H1 (cell line): ENCODE results near the gene GPR143. TPM values are rescaled to one million over a fixed set of nuclear protein-coding genes. Genes with fewer than 3 reads are reported as not detected.
A peak's percentile ranks its signal among the peaks of the same experiment; 100 is the strongest.

Experiments
- CTCF ChIA-PET: fragments of 300-600 bp; sonication (Branson Sonifier 250); formaldehyde crosslinking; loops from one replicate; lab custom pipeline; 2021; ENCODE audit not compliant: partially characterized antibody; lab: Charles Lee
- POLR2A ChIA-PET: fragments of 300-600 bp; sonication (Branson Sonifier 250); formaldehyde crosslinking; loops from one replicate; lab custom pipeline; 2021; ENCODE audit warnings: inconsistent platforms; ENCODE audit not compliant: partially characterized antibody; lab: Charles Lee
- DNase-seq, 2 experiments: peaks; one replicate each; pipeline versions ENCODE4 v3.0.0 to v3.0.0-alpha.2; 2010 to 2022; ENCODE audit warnings: low spot score in 2 of 2, low read depth in 1 of 2, mixed read lengths in 1 of 2
- FAIRE-seq: peaks from 2 replicates; lab custom pipeline; 2011; peaks lifted over from hg19 to GRCh38; lab: Jason Lieb, UNC
- H2AFZ ChIP-seq: 2 replicates; pipeline ENCODE4 v1.8.1; 2012; ENCODE audit warnings: low read length, inconsistent platforms
- H2AK5ac ChIP-seq: 2 replicates; pipeline ENCODE4 v1.6.1; 2013; ENCODE audit warnings: low read depth, low read length
- H2BK120ac ChIP-seq: replicated peaks from 2 replicates; pipeline ENCODE3; 2013; ENCODE audit warnings: low read depth, low read length, inconsistent platforms
- H2BK12ac ChIP-seq: 2 replicates; pipeline ENCODE4 v1.6.1; 2013; ENCODE audit warnings: low read depth, low read length
- H2BK15ac ChIP-seq: 2 replicates; pipeline ENCODE4 v1.6.1; 2013; ENCODE audit warnings: low read length
- H2BK20ac ChIP-seq: 2 replicates; pipeline ENCODE4 v1.6.1; 2013; ENCODE audit warnings: low read length
- H2BK5ac ChIP-seq: 2 replicates; pipeline ENCODE4 v1.6.1; 2013; ENCODE audit warnings: low read depth, low read length
- H3K14ac ChIP-seq: 2 replicates; pipeline ENCODE4 v1.6.1; 2013; ENCODE audit warnings: inconsistent platforms; ENCODE audit not compliant: insufficient read length
- H3K18ac ChIP-seq: 2 replicates; pipeline ENCODE4 v1.6.1; 2013; ENCODE audit warnings: low read length; ENCODE audit errors: extremely low read depth
- H3K23ac ChIP-seq: 2 replicates; pipeline ENCODE4 v1.6.1; 2013; ENCODE audit warnings: inconsistent platforms; ENCODE audit not compliant: insufficient read length
- H3K23me2 ChIP-seq: 2 replicates; pipeline ENCODE4 v1.6.1; 2013; ENCODE audit warnings: low read depth, low read length
- H3K27ac ChIP-seq: 2 replicates; pipeline ENCODE4 v1.6.1; 2011; ENCODE audit warnings: low read depth, low read length, inconsistent platforms
- H3K27me3 ChIP-seq, 4 experiments: replicated peaks in 1 of 4; 1 replicate in 1 of 4; 2 replicates in 3 of 4; pipeline versions ENCODE4 v1.6.1 to v1.8.1; 2011 to 2013; ENCODE audit warnings: low read length in 3 of 4, mild to moderate bottlenecking in 3 of 4, inconsistent platforms in 2 of 4, mixed read lengths in 2 of 4, moderate library complexity in 1 of 4; ENCODE audit not compliant: control insufficient read depth in 3 of 4, insufficient read depth in 3 of 4; ENCODE audit errors: extremely low read depth in 1 of 4
- H3K36me3 ChIP-seq, 4 experiments: 2 replicates each; pipeline versions ENCODE4 v1.6.1 to v1.8.1; 2011 to 2013; ENCODE audit warnings: mild to moderate bottlenecking in 4 of 4, low read length in 3 of 4, moderate library complexity in 2 of 4, control low read depth in 1 of 4, inconsistent platforms in 1 of 4; ENCODE audit not compliant: insufficient read depth in 4 of 4, control insufficient read depth in 2 of 4
- H3K4ac ChIP-seq: replicated peaks from 2 replicates; pipeline ENCODE3; 2013; ENCODE audit warnings: low read length, low read depth, mixed read lengths, inconsistent platforms; ENCODE audit not compliant: insufficient read length
- H3K4me1 ChIP-seq, 4 experiments: replicated peaks in 1 of 4; 1 replicate in 1 of 4; 2 replicates in 3 of 4; pipeline versions ENCODE4 v1.6.1 to v1.8.1; 2011 to 2013; ENCODE audit warnings: low read length in 3 of 4, inconsistent platforms in 2 of 4, mixed read lengths in 1 of 4; ENCODE audit not compliant: insufficient read depth in 4 of 4, control insufficient read depth in 3 of 4
- H3K4me2 ChIP-seq, 2 experiments: 2 replicates each; pipeline versions ENCODE4 v1.6.1 to v1.8.1; 2011 to 2013; ENCODE audit warnings: low read depth in 2 of 2, low read length in 2 of 2, control low read depth in 1 of 2, inconsistent platforms in 1 of 2, mild to moderate bottlenecking in 1 of 2; ENCODE audit not compliant: insufficient read depth in 1 of 2
- H3K4me3 ChIP-seq, 4 experiments: fragments of 200-600, 300-600 bp in 1 of 4; sonication (generic), shearing (Covaris generic), sonication (Bioruptor Twin) in 1 of 4; 2 replicates each; pipeline versions ENCODE4 v1.5.1 to v1.8.1; 2011 to 2016; ENCODE audit warnings: low read length in 4 of 4, low read depth in 3 of 4, control low read depth in 2 of 4, inconsistent platforms in 2 of 4, mild to moderate bottlenecking in 2 of 4, mixed read lengths in 1 of 4, moderate library complexity in 1 of 4; ENCODE audit not compliant: insufficient read depth in 2 of 4; ENCODE audit errors: extremely low read depth in 1 of 4
- H3K56ac ChIP-seq: replicated peaks from 2 replicates; pipeline ENCODE3; 2013; ENCODE audit warnings: low read depth, mild to moderate bottlenecking, mixed read lengths, low read length, inconsistent platforms; ENCODE audit not compliant: insufficient read length
- H3K79me1 ChIP-seq: 2 replicates; pipeline ENCODE4 v1.6.1; 2013; ENCODE audit warnings: low read depth, low read length, control low read depth
- H3K79me2 ChIP-seq, 2 experiments: 2 replicates each; pipeline versions ENCODE4 v1.6.1 to v1.8.1; 2012 to 2013; ENCODE audit warnings: low read length in 2 of 2, mild to moderate bottlenecking in 2 of 2, inconsistent platforms in 1 of 2; ENCODE audit not compliant: insufficient read depth in 2 of 2, control insufficient read depth in 1 of 2
- H3K9ac ChIP-seq, 4 experiments: replicated peaks in 1 of 4; 1 replicate in 1 of 4; 2 replicates in 3 of 4; pipeline versions ENCODE4 v1.6.1 to v1.8.1; 2011 to 2013; ENCODE audit warnings: low read depth in 3 of 4, low read length in 3 of 4, control low read depth in 2 of 4, mild to moderate bottlenecking in 2 of 4, moderate library complexity in 2 of 4, inconsistent platforms in 1 of 4; ENCODE audit errors: extremely low read depth in 1 of 4
- H3K9me3 ChIP-seq, 2 experiments: 2 replicates each; pipeline versions ENCODE4 v1.6.1 to v1.8.1; 2012 to 2013; ENCODE audit warnings: mild to moderate bottlenecking in 2 of 2, moderate library complexity in 2 of 2, control low read depth in 1 of 2, inconsistent platforms in 1 of 2, low read depth in 1 of 2, low read length in 1 of 2, mixed read lengths in 1 of 2; ENCODE audit not compliant: insufficient read depth in 2 of 2
- H4K20me1 ChIP-seq, 2 experiments: replicated peaks in 1 of 2; 2 replicates each; pipeline versions ENCODE3 to v1.8.1; 2011 to 2013; ENCODE audit warnings: inconsistent platforms in 2 of 2, low read length in 2 of 2, mild to moderate bottlenecking in 1 of 2; ENCODE audit not compliant: insufficient read depth in 2 of 2, control insufficient read depth in 1 of 2
- H4K5ac ChIP-seq: 2 replicates; pipeline ENCODE4 v1.6.1; 2013; ENCODE audit warnings: low read length, low read depth, mixed read lengths, inconsistent platforms; ENCODE audit not compliant: insufficient read length
- H4K8ac ChIP-seq: 2 replicates; pipeline ENCODE4 v1.8.0; 2013; ENCODE audit warnings: mild to moderate bottlenecking, moderate library complexity, low read length, inconsistent platforms; ENCODE audit not compliant: insufficient read depth; ENCODE audit errors: extremely low read depth
- H4K91ac ChIP-seq: replicated peaks from 2 replicates; pipeline ENCODE3; 2013; ENCODE audit warnings: low read length, mixed read lengths, inconsistent platforms; ENCODE audit not compliant: insufficient read length
- CBX8 ChIP-seq: fragments of 300-800, 300-1000 bp; sonication (generic); IDR thresholded peaks from 2 replicates; pipeline ENCODE4 v1.7.1; 2016; ENCODE audit warnings: low read depth, low read length, borderline replicate concordance
- GABPA ChIP-seq: IDR thresholded peaks from 2 replicates; pipeline ENCODE4 v1.6.1; 2011; ENCODE audit warnings: mild to moderate bottlenecking, low read length, moderate library complexity, borderline replicate concordance; ENCODE audit not compliant: insufficient read depth
- HDAC6 ChIP-seq: IDR thresholded peaks from one replicate; pipeline ENCODE4 v1.7.1; 2012; ENCODE audit warnings: low read depth, mild to moderate bottlenecking, inconsistent platforms, low read length, moderate library complexity
- NRF1 ChIP-seq: IDR thresholded peaks from 2 replicates; pipeline ENCODE4 v1.6.1; 2011; ENCODE audit warnings: mild to moderate bottlenecking, low read depth, low read length, improper control_type of control experiment
- RFX5 ChIP-seq: IDR thresholded peaks from 2 replicates; pipeline ENCODE4 v1.6.1; 2011; ENCODE audit warnings: low read depth, low read length, improper control_type of control experiment, borderline replicate concordance
- SUZ12 ChIP-seq: fragments of 200-600 bp; sonication (generic); IDR thresholded peaks from 2 replicates; pipeline ENCODE4 v1.6.1; 2012; ENCODE audit warnings: mild to moderate bottlenecking, inconsistent platforms, low read length, moderate library complexity, mixed read lengths
- USF2 ChIP-seq: IDR thresholded peaks from 2 replicates; pipeline ENCODE4 v1.6.1; 2011; ENCODE audit warnings: low read length, improper control_type of control experiment
- WGBS, 2 experiments: shearing (Covaris generic) in 1 of 2; methylation state at CpG; one replicate each; pipeline versions ENCODE4 v1.1.6 to v1.1.7; 2013 to 2015; ENCODE audit warnings: low lambda C conversion rate in 2 of 2, mixed read lengths in 2 of 2, inconsistent platforms in 1 of 2, low coverage in 1 of 2, missing lambda C conversion rate in 1 of 2; ENCODE audit not compliant: insufficient replicate concordance in 2 of 2, insufficient coverage in 1 of 2, insufficient read length in 1 of 2; ENCODE audit errors: extremely low coverage in 1 of 2, missing lambda C conversion rate in 1 of 2; 5-methylcytosine and 5-hydroxymethylcytosine counted together
- polyA plus RNA-seq, 7 experiments: library from polyadenylated mRNA; depleted of rRNA in 3 of 7; stranded (reverse) in 5 of 7; unstranded in 2 of 7; fragments of >200 nt in 5 of 7; fragments of 200-250 nt in 2 of 7; gene quantifications; 1 replicate in 5 of 7; 2 replicates in 1 of 7; 4 replicates in 1 of 7; pipeline versions ENCODE4 v1.2.1 to v1.2.3, GENCODE V29; 2011 to 2013; ENCODE audit warnings: missing spikeins in 2 of 7, mixed read lengths in 2 of 7
- total RNA-seq: library from RNA; stranded (reverse); fragmentation: NEBNext Ultra II Directional; extraction: Animal tissue kit (Norgen Biotek cat#: 25700); gene quantifications from 2 replicates; pipeline ENCODE4 v1.2.1, GENCODE V29; 2021

The GPR143 gene
- total and polyA plus RNA-seq, 2 of the 8 experiments (the other 6 are each of a cell fraction or from before 2014, with no cell fraction given) = 18.5 to 30.7 TPM

DNA sequence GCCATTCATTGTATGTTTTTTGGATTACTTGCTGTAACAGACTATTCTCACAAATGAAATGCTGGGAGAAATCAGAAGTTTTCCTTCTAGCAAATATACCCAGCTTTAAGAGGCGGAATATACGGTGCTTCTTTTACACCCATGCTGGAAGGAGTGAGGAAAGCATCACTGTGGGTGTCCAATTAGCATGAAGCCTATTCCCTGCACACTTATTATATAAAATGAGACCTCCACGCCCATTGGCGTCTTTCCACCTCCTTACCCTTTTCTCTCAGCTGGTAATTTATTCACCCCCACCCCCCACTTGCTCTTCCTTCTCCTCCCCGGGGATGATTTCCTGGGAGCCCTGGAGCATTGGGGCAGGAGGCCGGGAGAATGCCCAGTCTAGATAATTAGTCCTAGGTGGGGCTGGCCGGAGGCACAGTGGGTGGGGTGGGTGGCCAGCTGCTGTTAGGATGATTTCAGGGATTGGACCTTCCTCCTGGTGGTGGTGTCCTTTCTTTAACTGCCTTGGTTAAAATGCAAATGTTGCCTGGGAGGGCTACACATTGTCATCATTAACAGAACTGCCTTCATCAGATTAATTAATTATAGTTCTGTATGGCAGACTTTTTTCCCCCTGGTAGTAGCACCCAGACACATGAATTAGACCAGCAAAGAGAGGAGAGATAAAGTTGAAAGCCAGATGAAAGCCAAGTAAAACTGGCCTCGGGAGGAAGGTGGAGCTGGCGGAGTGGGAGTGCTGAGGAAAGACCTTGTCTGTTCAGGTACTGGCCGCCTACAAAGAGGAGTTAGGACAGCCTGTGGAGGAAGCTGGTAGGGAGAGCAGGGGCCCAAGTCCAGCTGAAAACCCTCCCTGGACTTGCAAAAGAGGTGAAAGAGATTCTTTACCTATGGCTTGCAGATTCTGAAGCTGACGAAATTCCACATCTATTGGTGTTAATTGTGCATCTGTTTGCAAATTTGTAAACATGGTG is 32.0 kb upstream of the GPR143 start:
- 0 out of 2 replicates have a peak overlapping the region, but pooled peaks have one; percentile 19 for H3K18ac ChIP-seq
- no peak overlapping the region for H3K27ac ChIP-seq
- H3K4ac ChIP-seq = no peak overlapping the region
- DNase-seq (no peak), FAIRE-seq (no peak)
- no peak overlapping the region; a peak in 1 of 4 replicates for H3K4me2 ChIP-seq
- no peak overlapping the region for H2BK120ac ChIP-seq
- H2AK5ac ChIP-seq = no peak overlapping the region
- H3K79me2 ChIP-seq = peaks cover 0 to 81% of the 10 kb centered on the region in 2 experiments; a peak in 2 of 4 replicates
- H4K20me1 ChIP-seq = peaks cover 0 to 2% of the 10 kb centered on the region in 2 experiments
- no peak overlapping the region for H4K5ac ChIP-seq
- no peak overlapping the region for H2BK20ac ChIP-seq
- ChIA-PET CTCF (interaction anchor here (1.1 to 1.4 kb wide), 2 partner anchors 14 to 24 kb away, joined by 3 to 4 read pairs; no protein-coding TSS in a partner anchor), POLR2A (interaction anchor here (0.6 to 1.1 kb wide), 2 partner anchors 9 to 34 kb away, joined by 3 to 4 read pairs; no protein-coding TSS in a partner anchor)
- whole genome bisulfite sequencing, 2 experiments = 53% methylated on average over 4 of the region's 11 CpGs; no CpG with 5 or more reads in 1 of the 2 experiments
- H3K56ac ChIP-seq = no peak overlapping the region
- H3K23ac ChIP-seq = no peak overlapping the region
- H3K9ac ChIP-seq = no peak overlapping the region
- H3K27me3 ChIP-seq = no peaks in the 10 kb centered on the region
- no peak overlapping the region for H2BK15ac ChIP-seq
- no peaks in the 10 kb centered on the region for H3K23me2 ChIP-seq
- no peak overlapping the region for H4K8ac ChIP-seq
- no peak overlapping the region for H2BK5ac ChIP-seq
- no peak overlapping the region for H2BK12ac ChIP-seq
- no peak overlapping the region for H3K14ac ChIP-seq
- H3K36me3 ChIP-seq = peaks cover 0 to 5% (median 0%) of the 10 kb centered on the region in 4 experiments; a peak in 2 of 8 replicates
- no peak overlapping the region for H2AFZ ChIP-seq
- H3K9me3 ChIP-seq = peaks cover 0 to 4% of the 10 kb centered on the region in 2 experiments; a peak in 2 of 4 replicates
- no peaks in the 10 kb centered on the region; the same call in 1 of the 2 replicates for H3K79me1 ChIP-seq
- H3K4me3 ChIP-seq = no peak overlapping the region
- peaks cover 0 to 9% (median 6%) of the 10 kb centered on the region in 4 experiments; a peak in 6 of 7 replicates for H3K4me1 ChIP-seq
- H4K91ac ChIP-seq = no peak overlapping the region
- no peak for TF ChIP-seq GABPA
- TF ChIP-seq CBX8 = no peak
- no peak for TF ChIP-seq USF2
- no peak for TF ChIP-seq SUZ12
- TF ChIP-seq HDAC6 = no peak
- no peak for TF ChIP-seq NRF1
- no peak for TF ChIP-seq RFX5
